Natural killer cell (primary cell): ENCODE data around the gene STIM2. TPM values are rescaled to one million over a fixed set of nuclear protein-coding genes. Genes with fewer than 3 reads are reported as not detected.

Source experiments
- ATAC-seq, 3 donors: fragments of 150-1000 bp in 2 of 3; fragments of 200-7000 bp in 1 of 3; cut with Tn5 transposase; 1 replicate in 1 of 3; 2 replicates in 2 of 3; pipeline ENCODE4 v1.10.0; 2021; ENCODE audit warnings: mild to moderate bottlenecking in 2 of 3, moderate library complexity in 2 of 3
- DNase-seq, 2 donors: peaks; one replicate each; pipeline versions ENCODE4 v3.0.0 to v3.0.0-alpha.2; 2013 to 2021; ENCODE audit warnings: mixed read lengths in 1 of 2
- H3K27ac ChIP-seq: one replicate; pipeline ENCODE4 v1.5.1; 2013; ENCODE audit warnings: mild to moderate bottlenecking, low read length
- H3K27me3 ChIP-seq: one replicate; pipeline ENCODE4 v1.6.1; 2013; ENCODE audit warnings: low read length; ENCODE audit not compliant: control insufficient read depth, insufficient read depth
- H3K36me3 ChIP-seq: one replicate; pipeline ENCODE4 v1.6.1; 2013; ENCODE audit warnings: low read length; ENCODE audit not compliant: control insufficient read depth, insufficient read depth
- H3K4me1 ChIP-seq: one replicate; pipeline ENCODE4 v1.6.1; 2013; ENCODE audit warnings: low read length; ENCODE audit not compliant: control insufficient read depth, insufficient read depth
- H3K4me3 ChIP-seq: one replicate; pipeline ENCODE4 v1.5.1; 2013; ENCODE audit warnings: low read length
- H3K9me3 ChIP-seq: one replicate; pipeline ENCODE4 v1.6.1; 2013; ENCODE audit warnings: low read length; ENCODE audit not compliant: control insufficient read depth, insufficient read depth
- H3K27ac Mint-ChIP-seq, 2 donors: one replicate each; pipeline ENCODE4 v1.8.0; 2022; ENCODE audit warnings: mild to moderate bottlenecking in 2 of 2, mixed read lengths in 2 of 2, moderate library complexity in 1 of 2
- H3K27me3 Mint-ChIP-seq, 2 donors: one replicate each; pipeline ENCODE4 v1.8.0; 2022; ENCODE audit warnings: low read depth in 2 of 2, mixed read lengths in 2 of 2
- H3K36me3 Mint-ChIP-seq: one replicate; pipeline ENCODE4 v1.8.0; 2022; ENCODE audit warnings: mixed read lengths
- H3K4me1 Mint-ChIP-seq, 2 donors: one replicate each; pipeline ENCODE4 v1.8.0; 2022; ENCODE audit warnings: mixed read lengths in 2 of 2
- H3K4me3 Mint-ChIP-seq: one replicate; pipeline ENCODE4 v1.8.0; 2022; ENCODE audit warnings: mild to moderate bottlenecking, moderate library complexity, mixed read lengths
- H3K9me3 Mint-ChIP-seq, 2 donors: one replicate each; pipeline ENCODE4 v1.8.0; 2022; ENCODE audit warnings: mixed read lengths in 2 of 2
- CTCF ChIP-seq: fragments of 200-600 bp; IDR thresholded peaks from one replicate; pipeline ENCODE4 v1.8.0; 2022; ENCODE audit warnings: antibody characterized with exemption
- WGBS: methylation state at CpG from one replicate; pipeline ENCODE4 v1.1.7; 2013; ENCODE audit warnings: missing lambda C conversion rate; ENCODE audit not compliant: insufficient coverage; 5-methylcytosine and 5-hydroxymethylcytosine counted together
- intact Hi-C: fragments of 100-400 bp; cut with micrococcal nuclease; formaldehyde crosslinking; loops from one replicate; pipeline ENCODE4 v1.14.2; 2022
- total RNA-seq, 4 donors: library from RNA; stranded (reverse); fragments of 120-200 nt in 1 of 4; gene quantifications; one replicate each; pipeline versions ENCODE4 v1.2.3 to v1.2.4, GENCODE V29; 2013 to 2022

STIM2 gene
- total RNA-seq, 3 donors from 2014 or later (not counting 1 experiment from before 2014, with no cell fraction given), result 98.3 to 104 (median 100) TPM

- Histone ChIP-seq H3K4me1 (no peaks in the 10 kb centered on the region), H3K36me3 (no peaks in the 10 kb centered on the region), H3K27ac (no peak overlapping the region), H3K4me3 (no peak overlapping the region), H3K27me3 (no peaks in the 10 kb centered on the region), H3K9me3 (no peaks in the 10 kb centered on the region)
- ATAC-seq (no peak), DNase-seq (no peak)
- H3K27me3 Mint-ChIP-seq, result peaks cover 22 to 40% of the 10 kb centered on the region in 2 donors
- no peak overlapping the region for H3K4me3 Mint-ChIP-seq
- no peaks in the 10 kb centered on the region for H3K36me3 Mint-ChIP-seq
- no peak for TF ChIP-seq CTCF
- no peaks in the 10 kb centered on the region for H3K4me1 Mint-ChIP-seq
- intact Hi-C loops, result no loop called here
- no peak overlapping the region for H3K27ac Mint-ChIP-seq
- 79% methylated on average over 2 of the region's 3 CpGs for WGBS
- no peaks in the 10 kb centered on the region for H3K9me3 Mint-ChIP-seq
Observed at GRCh38 chr4:27055221-27055760, 194.7 kb downstream of the STIM2 start.

GRCh38 chr4:27056281-27056680, 195.6 kb downstream of the STIM2 start:
- 80% methylated on average over 16 of the region's 16 CpGs for WGBS
- ATAC-seq, result no peak
- TF ChIP-seq CTCF, result no peak
- intact Hi-C loops, result no loop called here
- Mint-ChIP-seq H3K4me1 (no peaks in the 10 kb centered on the region), H3K4me3 (no peak overlapping the region), H3K27ac (no peak overlapping the region), H3K27me3 (peaks cover 19 to 32% of the 10 kb centered on the region in 2 donors), H3K36me3 (no peaks in the 10 kb centered on the region), H3K9me3 (no peaks in the 10 kb centered on the region)
- H3K9me3 ChIP-seq, result no peaks in the 10 kb centered on the region
- DNase-seq, result no peak
- H3K27ac ChIP-seq, result no peak overlapping the region
- H3K4me3 ChIP-seq, result no peak overlapping the region
- no peaks in the 10 kb centered on the region for H3K4me1 ChIP-seq
- no peaks in the 10 kb centered on the region for H3K36me3 ChIP-seq
- no peaks in the 10 kb centered on the region for H3K27me3 ChIP-seq

GRCh38 chr4:27057053-27057452, 196.4 kb downstream of the STIM2 start:
- intact Hi-C loops, result no loop called here
- no peak for DNase-seq
- 90% methylated on average over 10 of the region's 10 CpGs for WGBS
- Histone ChIP-seq H3K27me3 (no peaks in the 10 kb centered on the region), H3K27ac (no peak overlapping the region), H3K36me3 (no peaks in the 10 kb centered on the region), H3K4me3 (no peak overlapping the region), H3K9me3 (no peaks in the 10 kb centered on the region), H3K4me1 (no peaks in the 10 kb centered on the region)
- ATAC-seq, result no peak
- no peak for TF ChIP-seq CTCF
- H3K27me3 Mint-ChIP-seq, result peaks cover 19 to 36% of the 10 kb centered on the region in 2 donors
- H3K4me1 Mint-ChIP-seq, result no peaks in the 10 kb centered on the region
- H3K9me3 Mint-ChIP-seq, result no peaks in the 10 kb centered on the region
- no peak overlapping the region for H3K27ac Mint-ChIP-seq
- no peaks in the 10 kb centered on the region for H3K36me3 Mint-ChIP-seq
- H3K4me3 Mint-ChIP-seq, result no peak overlapping the region

- Histone ChIP-seq H3K27me3 (no peaks in the 10 kb centered on the region), H3K4me1 (no peaks in the 10 kb centered on the region), H3K9me3 (no peaks in the 10 kb centered on the region), H3K4me3 (no peak overlapping the region), H3K36me3 (no peaks in the 10 kb centered on the region), H3K27ac (no peak overlapping the region)
- no peak overlapping the region for H3K27ac Mint-ChIP-seq
- no peak for TF ChIP-seq CTCF
- no peak overlapping the region for H3K4me3 Mint-ChIP-seq
- no peaks in the 10 kb centered on the region for H3K4me1 Mint-ChIP-seq
- 87% methylated on average over 4 of the region's 6 CpGs for WGBS
- no peaks in the 10 kb centered on the region for H3K36me3 Mint-ChIP-seq
- H3K27me3 Mint-ChIP-seq, result peaks cover 19 to 34% of the 10 kb centered on the region in 2 donors
- intact Hi-C loops, result no loop called here
- ATAC-seq (no peak), DNase-seq (no peak)
- H3K9me3 Mint-ChIP-seq, result no peaks in the 10 kb centered on the region
Observed at GRCh38 chr4:27057662-27058061, 197.0 kb downstream of the STIM2 start.
